CD4-positive, alpha-beta T cell treated with Interleukin-15 for 4 hours (primary cell): ENCODE measurements around the gene CSAG1.
"Not testable (repeated sequence)": the region's sequence is repeated elsewhere in the genome, so short reads cannot be mapped to it uniquely, and the experiment has no call there.

ENCODE experiments used
- DNase-seq: peaks from one replicate; pipeline ENCODE4 v3.0.0-alpha.2; 2020; ENCODE audit warnings: low spot score

Gene CSAG1

GRCh38 chrX:152733261-152733975 is at the start of gene CSAG1, which contains the start of gene MAGEA12:
CSAG1 (minus strand) TSS chrX:152733721; CDS start chrX:152732460, 1,261 bp downstream.
MAGEA12 (plus strand) TSS chrX:152733757; CDS start chrX:152736162, 2,405 bp downstream.
- DNase-seq: no peak

GRCh38 chrX:152769549-152770289 is 36.2 kb upstream of the CSAG1 start, which contains the start of gene MAGEA6:
MAGEA6 (minus strand) TSS chrX:152769689; CDS start chrX:152767650, 2,039 bp downstream.
- DNase-seq: not testable (repeated sequence)

DNA sequence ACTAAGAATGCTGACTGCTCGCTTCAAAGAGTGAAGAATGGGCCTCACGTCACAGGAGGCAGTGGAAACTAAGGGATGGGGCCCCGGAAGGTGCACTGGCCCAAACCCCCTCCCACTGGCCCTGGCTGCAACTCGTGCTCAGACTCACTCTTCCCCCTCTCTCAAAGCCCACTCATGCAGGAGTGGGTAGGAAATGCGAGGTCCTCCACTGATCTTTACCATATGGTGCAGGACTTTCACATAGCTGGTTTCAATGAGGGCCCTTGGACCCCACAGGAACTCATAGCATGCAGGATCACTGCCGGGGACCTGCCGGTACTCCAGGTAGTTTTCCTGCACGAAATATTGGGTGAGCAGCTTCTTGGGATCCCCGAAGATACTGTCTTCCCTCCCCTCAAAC is 33.0 kb upstream of the CSAG1 start:
- DNase-seq: not testable (repeated sequence)

DNA sequence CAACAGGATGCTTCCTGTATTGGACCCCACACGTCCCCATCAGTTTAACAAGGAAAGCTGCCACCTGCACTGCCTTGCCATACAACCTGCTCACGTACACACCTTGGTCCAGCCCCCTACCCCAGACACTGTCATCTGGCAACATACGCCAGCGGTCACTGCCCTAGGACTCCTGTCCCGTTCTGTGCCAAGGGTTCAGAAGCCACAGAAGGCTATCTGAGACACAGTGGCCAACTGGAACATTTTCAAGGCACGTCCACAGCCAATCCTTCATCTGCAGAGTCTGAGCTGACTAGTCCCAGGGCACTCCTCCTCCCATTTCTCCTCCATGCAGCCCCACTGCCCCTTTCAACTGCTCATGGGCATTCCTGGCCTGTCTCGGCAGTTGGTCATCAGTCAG is 28.1 kb upstream of the CSAG1 start:
- DNase-seq: not testable (repeated sequence)

- not testable (repeated sequence) for DNase-seq
Observed at GRCh38 chrX:152759544-152759943, 26.0 kb upstream of the CSAG1 start.

DNA sequence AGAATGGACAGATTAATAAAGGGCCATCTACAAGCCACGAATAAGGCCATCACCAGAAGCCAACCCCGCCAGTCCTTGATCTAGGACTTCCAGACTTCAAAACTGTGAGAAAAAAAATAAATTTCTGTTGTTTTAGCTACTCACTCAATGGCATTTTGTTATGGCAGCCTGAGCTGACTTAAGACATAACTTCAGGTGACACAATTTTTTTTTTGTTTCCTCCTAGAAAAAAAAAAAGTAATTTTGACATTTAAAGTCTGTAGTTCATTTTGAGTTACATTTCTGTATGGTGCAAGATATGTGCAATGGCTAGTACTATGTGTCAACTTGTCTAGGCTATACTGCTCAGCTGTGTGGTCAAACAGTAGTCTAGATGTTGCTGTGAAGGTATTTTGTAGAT is 25.4 kb upstream of the CSAG1 start, which contains the start of gene CSAG3:
Gene CSAG3 (plus strand): TSS at position 301 of the 400 bp plus-strand sequence.
- not testable (repeated sequence) for DNase-seq

DNA sequence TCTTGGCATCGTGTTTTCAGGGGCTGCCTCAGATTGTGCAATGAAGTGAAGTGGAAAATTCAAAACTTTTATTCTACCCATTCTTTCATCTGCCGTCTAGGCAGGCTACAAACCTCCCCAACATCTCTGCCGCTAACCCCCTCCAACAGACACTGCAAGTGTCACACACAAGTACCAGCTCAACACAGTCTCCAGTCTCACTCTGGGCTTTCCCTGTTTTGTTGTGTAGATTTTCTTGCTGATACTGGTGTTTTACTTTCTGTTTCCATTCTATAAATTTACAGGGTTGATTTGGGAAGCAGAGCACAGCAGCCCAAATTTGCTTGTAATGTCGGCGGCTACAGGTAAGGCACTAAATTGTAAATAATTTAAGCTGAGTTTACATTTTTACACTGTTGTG is 21.4 kb upstream of the CSAG1 start:
- not testable (repeated sequence) for DNase-seq

GRCh38 chrX:152753686-152754650 is 20.4 kb upstream of the CSAG1 start, which contains the start of gene MAGEA2:
MAGEA2 (minus strand) TSS chrX:152753842; CDS start chrX:152751363, 2,479 bp downstream.
- not testable (repeated sequence) for DNase-seq

- DNase-seq: no peak
Observed at GRCh38 chrX:152738560-152738959, 5.0 kb upstream of the CSAG1 start.

DNA sequence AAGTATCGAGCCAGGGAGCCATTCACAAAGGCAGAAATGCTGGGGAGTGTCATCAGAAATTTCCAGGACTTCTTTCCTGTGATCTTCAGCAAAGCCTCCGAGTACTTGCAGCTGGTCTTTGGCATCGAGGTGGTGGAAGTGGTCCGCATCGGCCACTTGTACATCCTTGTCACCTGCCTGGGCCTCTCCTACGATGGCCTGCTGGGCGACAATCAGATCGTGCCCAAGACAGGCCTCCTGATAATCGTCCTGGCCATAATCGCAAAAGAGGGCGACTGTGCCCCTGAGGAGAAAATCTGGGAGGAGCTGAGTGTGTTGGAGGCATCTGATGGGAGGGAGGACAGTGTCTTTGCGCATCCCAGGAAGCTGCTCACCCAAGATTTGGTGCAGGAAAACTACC is 3.0 kb upstream of the CSAG1 start:
- not testable (repeated sequence) for DNase-seq

GRCh38 chrX:152735860-152736511 is 2.5 kb upstream of the CSAG1 start:
- DNase-seq: no peak

DNA sequence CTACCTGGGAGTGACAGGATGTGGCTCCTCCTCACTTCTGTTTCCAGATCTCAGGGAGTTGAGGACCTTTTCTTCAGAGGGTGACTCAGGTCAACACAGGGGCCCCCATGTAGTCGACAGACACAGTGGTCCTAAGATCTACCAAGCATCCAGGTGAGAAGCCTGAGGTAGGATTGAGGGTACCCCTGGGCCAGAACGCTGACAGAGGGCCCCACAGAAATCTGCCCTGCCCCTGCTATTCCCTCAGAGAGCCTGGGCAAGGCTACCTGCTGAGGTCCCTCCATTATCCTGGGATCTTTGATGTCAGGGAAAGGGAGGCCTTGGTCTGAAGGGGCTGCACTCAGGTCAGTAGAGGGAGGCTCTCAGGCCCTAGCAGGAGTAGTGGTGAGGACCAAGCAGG is 1.6 kb upstream of the CSAG1 start:
- DNase-seq: no peak

DNA sequence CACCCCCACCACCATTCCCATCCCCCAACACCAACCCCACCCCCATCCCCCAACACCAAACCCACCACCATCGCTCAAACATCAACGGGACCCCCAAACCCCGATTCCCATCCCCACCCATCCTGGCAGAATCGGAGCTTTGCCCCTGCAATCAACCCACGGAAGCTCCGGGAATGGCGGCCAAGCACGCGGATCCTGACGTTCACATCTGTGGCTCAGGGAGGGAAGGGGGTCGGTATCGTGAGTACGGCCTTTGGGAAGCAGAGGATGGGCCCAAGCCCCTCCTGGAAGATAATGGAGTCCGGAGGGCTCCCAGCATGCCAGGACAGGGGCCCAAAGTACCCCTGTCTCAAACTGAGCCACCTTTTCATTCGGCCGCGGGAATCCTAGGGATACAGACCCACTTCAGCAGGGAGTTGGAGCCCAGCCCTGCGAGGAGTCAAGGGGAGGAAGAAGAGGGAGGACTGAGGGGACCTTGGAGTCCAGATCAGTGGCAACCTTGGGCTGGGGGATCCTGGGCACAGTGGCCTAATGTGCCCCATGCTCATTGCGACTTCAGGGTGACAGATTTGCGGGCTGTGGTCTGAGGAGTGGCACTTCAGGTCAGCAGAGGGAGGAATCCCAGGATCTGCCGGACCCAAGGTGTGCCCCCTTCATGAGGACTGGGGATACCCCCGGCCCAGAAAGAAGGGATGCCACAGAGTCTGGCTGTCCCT is 780 bp upstream of the CSAG1 start:
- DNase-seq: not testable (repeated sequence)

GRCh38 chrX:152725409-152725808 is 8.1 kb downstream of the CSAG1 start:
- DNase-seq: no peak

- not testable (repeated sequence) for DNase-seq
Observed at GRCh38 chrX:152713815-152714787, 19.4 kb downstream of the CSAG1 start, which contains the start of gene MAGEA2B. MAGEA2B (plus strand) TSS chrX:152714628; CDS start chrX:152717107, 2,479 bp downstream.

- DNase-seq: not testable (repeated sequence)
Observed at GRCh38 chrX:152713195-152713594, 20.3 kb downstream of the CSAG1 start.

GRCh38 chrX:152709173-152709572 is 24.3 kb downstream of the CSAG1 start, which contains the start of gene CSAG2:
CSAG2 (minus strand) TSS chrX:152709273; CDS start chrX:152709112, 161 bp downstream.
- DNase-seq: not testable (repeated sequence)

DNA sequence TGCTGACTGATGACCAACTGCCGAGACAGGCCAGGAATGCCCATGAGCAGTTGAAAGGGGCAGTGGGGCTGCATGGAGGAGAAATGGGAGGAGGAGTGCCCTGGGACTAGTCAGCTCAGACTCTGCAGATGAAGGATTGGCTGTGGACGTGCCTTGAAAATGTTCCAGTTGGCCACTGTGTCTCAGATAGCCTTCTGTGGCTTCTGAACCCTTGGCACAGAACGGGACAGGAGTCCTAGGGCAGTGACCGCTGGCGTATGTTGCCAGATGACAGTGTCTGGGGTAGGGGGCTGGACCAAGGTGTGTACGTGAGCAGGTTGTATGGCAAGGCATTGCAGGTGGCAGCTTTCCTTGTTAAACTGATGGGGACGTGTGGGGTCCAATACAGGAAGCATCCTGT is 27.0 kb downstream of the CSAG1 start:
- DNase-seq: not testable (repeated sequence)

- not testable (repeated sequence) for DNase-seq
Observed at GRCh38 chrX:152700390-152700789, 33.1 kb downstream of the CSAG1 start.
